Left hindlimb (tissue), 1 donor: ENCODE data around the gene ESPN.

Experiments
- DNase-seq: peaks from one replicate; pipeline ENCODE4 v3.0.0-alpha.2; 2018

The ESPN gene

GRCh38 chr1:6466751-6467150, 42.2 kb downstream of the ESPN start:
- no peak for DNase-seq

- DNase-seq, result no peak
These were observed 42.6 kb downstream of the ESPN start for GRCh38 chr1:6467224-6467623.

- DNase-seq, result no peak
These were observed 43.4 kb downstream of the ESPN start for GRCh38 chr1:6467744-6468688.

GRCh38 chr1:6468729-6469461, 44.3 kb downstream of the ESPN start:
- DNase-seq, result no peak

- DNase-seq, result no peak
These were observed 45.8 kb downstream of the ESPN start for GRCh38 chr1:6470132-6471085.

GRCh38 chr1:6471086-6471969, 46.8 kb downstream of the ESPN start:
- DNase-seq, result no peak

- no peak for DNase-seq
These were observed 47.4 kb downstream of the ESPN start for GRCh38 chr1:6471970-6472368.

- DNase-seq, result no peak
These were observed 47.8 kb downstream of the ESPN start for GRCh38 chr1:6472391-6472790.

GRCh38 chr1:6473156-6473555, 48.6 kb downstream of the ESPN start:
- DNase-seq, result no peak

- no peak for DNase-seq
These were observed 49.6 kb downstream of the ESPN start for GRCh38 chr1:6473974-6474814.

GRCh38 chr1:6474815-6475282, 50.3 kb downstream of the ESPN start:
- no peak for DNase-seq

- DNase-seq, result no peak
These were observed 51.0 kb downstream of the ESPN start for GRCh38 chr1:6475381-6476133.

GRCh38 chr1:6476483-6476882, 51.9 kb downstream of the ESPN start:
- no peak for DNase-seq

GRCh38 chr1:6477039-6477820, 52.7 kb downstream of the ESPN start:
- no peak for DNase-seq

- DNase-seq, result no peak
These were observed 57.2 kb downstream of the ESPN start for GRCh38 chr1:6481820-6482219.

- no peak for DNase-seq
These were observed 58.6 kb downstream of the ESPN start for GRCh38 chr1:6483017-6483760.

- no peak for DNase-seq
These were observed 59.2 kb downstream of the ESPN start for GRCh38 chr1:6483761-6484117.

GRCh38 chr1:6484826-6485167, 60.2 kb downstream of the ESPN start:
- DNase-seq, result no peak
